ENCODE data around the gene SLC22A3.
A peak's percentile ranks its signal among the peaks of the same experiment; 100 is the strongest.
"Not testable (repeated sequence)": the region's sequence is repeated elsewhere in the genome, so short reads cannot be mapped to it uniquely, and the experiment has no call there.

The SLC22A3 gene

DNA sequence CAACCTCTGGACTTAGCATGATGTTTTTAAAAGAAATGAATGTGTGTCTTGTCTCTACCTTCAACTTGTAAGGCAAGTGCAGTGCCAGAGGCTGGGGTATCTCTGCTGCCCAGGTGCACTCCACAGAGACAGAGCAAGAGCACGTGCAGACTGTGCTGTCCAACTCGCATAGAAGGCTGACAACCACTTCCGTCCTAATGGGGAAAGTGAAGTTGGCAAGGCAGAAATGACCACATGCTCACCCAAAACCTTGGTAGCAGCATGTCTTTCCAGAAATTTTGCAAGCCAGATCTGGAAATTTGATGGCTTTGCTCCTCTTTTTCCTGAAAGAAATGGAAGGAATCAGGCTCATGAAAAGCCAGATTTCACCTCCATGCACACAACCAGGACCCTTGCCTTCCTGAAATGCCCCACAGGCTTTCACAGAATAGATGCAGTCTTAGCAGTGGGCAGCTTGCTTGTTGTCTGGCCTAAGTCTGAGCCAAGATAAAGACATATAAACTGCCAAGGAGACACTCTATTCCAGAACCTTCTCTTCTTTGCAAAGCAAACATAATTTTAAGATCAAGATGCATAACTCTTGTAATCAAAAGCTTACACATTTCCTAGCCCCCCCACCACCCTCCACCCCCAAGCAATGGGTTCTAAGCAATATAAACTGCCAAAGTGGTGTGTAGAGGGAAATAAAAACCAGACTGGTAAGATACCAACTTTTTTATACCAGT, 26.8 kb downstream of the SLC22A3 start:
- ATAC-seq = no peak

- no peak for ATAC-seq
These were observed 27.4 kb downstream of the SLC22A3 start for GRCh38 chr6:160375561-160375949.

- ATAC-seq = no peak
These were observed 28.3 kb downstream of the SLC22A3 start for GRCh38 chr6:160376445-160376844.

DNA sequence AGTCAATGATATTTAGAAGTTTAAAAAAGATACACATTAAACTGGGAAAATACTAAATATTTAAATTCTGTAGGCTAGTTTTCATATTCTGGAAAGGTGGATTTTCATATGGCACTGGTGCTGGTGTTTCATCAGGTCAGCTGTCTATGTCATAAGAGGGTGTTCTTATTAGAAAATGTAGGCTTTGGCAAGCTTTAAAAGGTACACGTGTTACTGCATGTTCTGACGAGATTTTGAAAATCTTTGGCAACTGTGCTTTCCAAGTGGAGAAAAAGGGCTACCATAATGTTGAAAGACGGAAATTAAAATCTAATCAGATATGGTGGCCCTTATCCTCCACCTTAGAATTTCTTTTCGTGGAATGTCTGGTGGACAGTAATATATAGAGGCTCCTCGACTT, 30.0 kb downstream of the SLC22A3 start:
- no peak for ATAC-seq

GRCh38 chr6:160378882-160379281, 30.7 kb downstream of the SLC22A3 start:
- no peak for ATAC-seq

GRCh38 chr6:160379466-160379865, 31.3 kb downstream of the SLC22A3 start:
- no peak for ATAC-seq

DNA sequence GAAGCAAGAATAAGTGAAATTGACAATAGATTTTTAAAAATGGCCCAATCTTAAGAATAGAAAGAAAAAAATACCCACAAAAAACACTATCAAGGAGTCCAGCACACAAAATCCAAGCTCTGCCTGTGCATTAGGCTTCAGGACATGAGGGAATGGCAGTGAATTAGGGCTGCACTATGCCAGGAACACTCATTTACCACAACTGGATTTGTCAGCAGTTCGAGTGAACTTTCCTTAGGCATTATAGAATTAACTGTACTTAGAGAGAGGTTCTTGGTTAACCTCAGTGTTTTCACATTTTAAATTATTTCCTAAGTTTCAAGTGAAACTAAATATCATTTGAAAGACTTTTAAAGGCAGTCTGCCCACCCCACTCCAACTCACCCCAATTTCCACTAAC, 34.8 kb downstream of the SLC22A3 start:
- ATAC-seq = no peak

- ATAC-seq = no peak
These were observed 38.8 kb downstream of the SLC22A3 start for GRCh38 chr6:160386869-160387530.

GRCh38 chr6:160387916-160388643, 39.9 kb downstream of the SLC22A3 start:
- no peak for ATAC-seq

GRCh38 chr6:160388922-160389321, 40.7 kb downstream of the SLC22A3 start:
- no peak for ATAC-seq

DNA sequence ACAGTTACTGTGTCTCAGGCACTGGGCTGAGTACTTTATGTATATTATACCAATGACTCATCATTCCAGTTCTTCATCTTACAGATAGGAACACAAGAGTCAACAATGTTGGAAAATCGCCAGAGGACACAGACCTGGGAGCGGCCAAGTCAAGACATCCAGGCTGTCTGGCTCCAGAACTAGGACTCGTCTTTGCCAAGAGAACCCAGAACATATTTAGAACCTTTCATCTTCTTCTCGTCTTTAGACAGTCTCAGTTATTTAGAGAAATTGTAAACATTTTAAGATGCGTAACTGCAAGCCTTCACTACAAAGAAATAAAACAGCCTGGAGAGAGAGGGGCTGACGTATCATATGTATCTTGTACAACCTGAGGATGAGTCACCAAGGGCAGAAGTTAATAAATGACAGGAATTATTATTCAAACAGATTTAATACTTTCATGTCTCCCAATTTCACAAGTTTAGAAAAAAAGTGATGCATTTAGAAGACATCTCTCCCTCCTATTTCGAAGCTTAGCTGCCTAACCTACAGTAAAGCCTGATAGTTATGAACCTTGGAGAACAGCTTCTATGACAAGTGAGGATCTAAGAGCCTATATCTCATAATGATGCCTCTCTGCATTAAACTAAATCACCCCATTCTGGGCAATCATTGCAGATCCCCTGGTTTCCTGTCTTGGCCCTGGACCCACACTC, 43.4 kb downstream of the SLC22A3 start:
- no peak for ATAC-seq

DNA sequence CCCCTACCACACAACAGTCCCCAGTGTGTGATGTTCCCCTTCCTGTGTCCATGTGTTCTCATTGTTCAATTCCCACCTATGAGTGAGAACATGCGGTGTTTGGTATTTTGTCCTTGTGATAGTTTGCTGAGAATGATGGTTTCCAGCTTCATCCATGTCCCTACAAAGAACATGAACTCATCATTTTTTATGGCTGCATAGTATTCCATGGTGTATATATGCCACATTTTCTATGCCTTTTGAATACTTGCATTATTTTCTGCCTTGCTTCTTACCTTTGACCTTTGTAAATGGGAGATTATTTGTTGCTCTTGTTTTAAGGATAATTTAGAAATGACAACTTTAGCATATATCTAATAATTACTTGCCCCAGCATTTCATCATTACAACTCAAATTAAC, 45.3 kb downstream of the SLC22A3 start:
- not testable (repeated sequence) for ATAC-seq

DNA sequence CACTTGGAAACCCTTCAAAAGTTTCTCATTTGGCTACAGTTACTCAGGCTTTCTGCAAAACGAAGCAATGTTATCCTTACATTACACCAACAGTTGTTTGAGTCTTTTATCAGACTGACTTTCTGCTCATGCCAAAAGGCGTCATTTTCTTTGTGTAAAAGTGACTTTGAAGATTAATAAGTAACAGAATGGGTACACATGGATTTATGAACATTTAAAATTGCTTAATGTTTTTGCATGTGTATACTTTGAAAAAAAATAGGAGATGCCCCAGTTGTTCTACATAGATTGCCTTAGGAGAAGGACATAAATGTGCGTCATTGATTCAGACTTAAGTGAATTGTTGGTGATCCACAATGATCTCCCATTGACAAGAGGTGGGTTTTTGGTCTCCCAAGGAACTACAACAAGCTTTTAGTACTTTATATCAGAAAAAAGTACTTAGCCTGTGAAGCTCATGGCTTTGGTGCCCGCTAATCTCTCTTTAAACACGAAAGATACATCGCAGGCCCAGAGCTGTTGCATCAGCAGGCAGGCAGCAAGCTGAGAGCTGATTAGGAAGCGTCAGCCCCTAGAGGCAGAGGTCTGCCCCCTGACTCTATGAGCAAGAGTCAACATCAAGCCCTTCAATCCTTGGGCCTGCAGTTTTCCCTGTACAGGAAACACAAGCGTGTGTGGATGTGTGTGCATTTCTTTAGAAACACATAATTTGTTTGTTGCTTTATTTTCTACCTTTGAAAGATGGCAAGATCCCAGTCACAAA, 45.9 kb downstream of the SLC22A3 start:
- ATAC-seq = no peak

DNA sequence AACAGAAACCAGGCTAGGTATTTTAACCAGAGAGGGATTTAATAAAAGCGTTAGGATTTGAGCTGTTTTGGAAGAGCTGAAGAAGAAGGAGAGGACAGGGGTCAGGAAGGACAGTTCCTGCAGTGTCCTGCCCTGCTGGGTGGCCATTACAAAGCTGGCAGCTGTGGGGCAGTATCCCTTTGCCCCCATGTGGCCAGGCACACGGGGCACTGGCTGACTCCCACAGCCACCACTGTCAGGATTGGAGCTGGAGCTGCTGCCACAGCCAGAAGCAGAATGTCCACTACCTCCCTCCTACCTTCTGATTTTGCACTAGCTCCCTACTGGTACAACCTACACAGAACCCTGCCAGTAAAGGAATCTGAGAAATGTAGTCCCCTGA, 46.5 kb downstream of the SLC22A3 start:
- ATAC-seq = no peak

DNA sequence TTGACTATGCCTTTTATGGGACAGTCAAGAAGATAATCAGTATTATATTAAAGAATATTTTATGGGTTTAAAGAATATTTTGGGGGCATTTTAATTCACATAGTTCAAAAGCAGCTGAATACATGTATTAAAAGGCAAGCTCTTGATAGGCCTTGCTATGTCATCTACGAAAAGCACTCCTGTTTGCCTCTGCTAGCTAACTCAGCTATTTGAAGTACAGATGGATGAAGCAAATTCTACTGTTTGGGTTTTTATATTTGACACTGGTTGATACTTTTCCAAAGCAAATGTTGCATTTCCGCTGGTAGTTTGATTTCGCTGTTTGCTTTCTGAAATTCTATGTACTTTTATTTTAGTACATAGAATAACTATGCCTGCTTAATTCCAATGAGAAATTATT, 47.0 kb downstream of the SLC22A3 start:
- ATAC-seq = no peak

GRCh38 chr6:160396292-160396691, 48.1 kb downstream of the SLC22A3 start:
- no peak for ATAC-seq

DNA sequence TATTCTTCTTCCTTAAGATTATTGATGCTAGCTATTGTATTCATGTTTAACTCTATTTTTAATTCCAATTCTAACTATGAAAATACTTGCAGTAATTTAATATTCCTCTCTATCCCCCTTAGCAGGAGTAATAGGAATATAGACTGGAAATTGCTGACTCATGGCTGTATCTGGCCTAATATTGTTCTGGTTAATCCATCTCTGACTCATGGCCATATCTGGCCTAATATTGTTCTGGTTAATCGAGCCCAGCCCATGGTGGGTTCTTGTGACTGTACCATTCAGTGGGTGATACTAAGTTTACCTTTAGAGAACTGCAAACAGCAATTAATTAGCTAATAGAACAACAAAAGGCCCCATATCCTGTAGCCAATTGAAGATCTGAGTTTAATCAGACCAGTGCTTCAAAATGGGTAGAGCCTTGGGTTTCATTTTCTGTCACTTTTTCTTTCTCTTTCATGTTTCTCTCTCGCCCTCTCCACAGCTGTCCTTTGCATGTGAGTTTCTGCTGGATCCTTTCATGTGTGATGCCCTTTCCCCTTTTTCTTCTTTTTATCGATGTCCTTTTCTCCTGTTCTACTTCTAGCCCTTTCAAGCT, 50.6 kb downstream of the SLC22A3 start:
- ATAC-seq = peak; percentile 76

DNA sequence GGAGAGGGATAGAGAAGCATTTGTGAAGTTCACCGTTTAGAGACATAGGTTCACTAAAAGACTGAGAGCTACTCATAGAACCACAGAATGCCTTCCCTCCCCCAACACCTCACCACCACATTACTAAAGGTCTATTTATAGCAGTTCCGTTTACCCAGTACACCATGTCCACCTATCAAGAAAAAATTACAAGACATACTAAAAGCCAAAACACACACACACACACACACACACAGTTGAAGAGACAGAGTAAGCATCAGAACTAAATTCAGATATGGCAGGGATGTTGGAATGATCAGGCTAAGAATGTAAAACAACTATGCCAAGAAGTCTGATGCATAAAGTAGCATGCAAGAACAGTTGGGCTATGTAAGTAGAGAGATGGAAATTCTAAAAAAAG, 52.3 kb downstream of the SLC22A3 start:
- ATAC-seq = peak in 1 of 2 donors; percentile 36

GRCh38 chr6:160408528-160408927, 60.4 kb downstream of the SLC22A3 start:
- ATAC-seq = no peak

DNA sequence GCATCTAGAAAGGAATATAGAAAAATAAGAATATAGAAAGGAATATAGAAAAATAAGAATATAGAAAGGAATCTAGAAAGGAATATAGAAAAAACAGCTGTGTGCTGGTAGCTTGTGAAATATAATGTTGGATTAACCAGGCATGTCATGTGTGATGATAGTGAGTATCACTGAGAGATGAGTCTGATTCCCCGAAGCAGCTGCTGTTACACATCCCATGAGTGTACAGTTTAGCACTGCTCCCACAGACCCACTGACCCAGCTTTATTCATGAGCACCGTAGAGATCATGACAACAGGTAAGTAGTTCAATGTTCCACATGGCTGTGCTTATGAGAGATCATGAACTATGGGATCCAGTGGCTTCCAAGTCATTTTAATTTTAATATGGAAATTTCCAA, 64.8 kb downstream of the SLC22A3 start:
- no peak for ATAC-seq

DNA sequence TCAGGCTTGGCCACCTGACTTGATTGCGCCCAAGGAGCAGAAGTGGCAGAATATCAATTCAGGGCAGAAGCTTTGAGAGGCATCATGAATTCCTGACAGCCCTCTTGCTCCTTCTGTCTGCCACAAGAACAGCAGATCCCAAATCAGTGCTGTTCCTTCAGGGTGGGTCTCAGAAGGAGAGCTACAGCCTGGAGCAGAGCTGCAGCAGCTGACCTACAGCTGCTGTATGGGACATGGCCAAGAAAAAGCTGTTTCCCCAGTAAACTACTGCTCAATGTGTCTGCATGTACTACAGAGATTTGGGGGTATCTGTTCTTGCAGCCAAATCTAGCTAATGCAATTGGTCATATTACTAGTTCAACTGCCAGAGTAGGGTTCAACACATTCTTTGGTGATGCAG, 69.0 kb downstream of the SLC22A3 start:
- ATAC-seq = no peak

DNA sequence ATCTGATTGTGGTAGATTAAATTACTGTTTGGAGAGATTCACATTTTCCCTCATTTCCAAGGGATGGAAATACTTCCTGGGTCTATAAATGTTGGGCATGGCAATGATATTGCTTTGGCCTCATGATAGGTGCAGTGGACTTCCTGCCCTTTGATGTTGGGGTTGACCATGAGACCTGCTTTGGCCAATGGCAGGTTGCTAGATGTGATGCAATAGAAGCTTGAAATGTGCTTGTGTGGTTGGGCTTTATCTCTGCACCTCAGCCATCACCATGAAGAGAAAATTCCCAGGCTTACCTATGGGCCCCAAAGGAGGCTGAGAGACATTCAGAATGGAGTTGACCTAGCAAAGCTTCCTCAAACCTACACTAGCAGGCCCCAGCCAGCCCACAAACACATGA, 69.4 kb downstream of the SLC22A3 start:
- ATAC-seq = no peak

Data from activated CD4-positive, CD25-positive, alpha-beta regulatory T cell treated with anti-CD3 and anti-CD28 coated beads, Interleukin-2, amount 50 U/mL, for 24 hours (primary cell).